Duodenal mucosa (tissue), 2 donors: ENCODE measurements around the gene AGO1.
"Not testable (repeated sequence)": the region's sequence is repeated elsewhere in the genome, so short reads cannot be mapped to it uniquely, and the experiment has no call there.

ENCODE experiments used
- H3K27ac ChIP-seq: one replicate; pipeline ENCODE4 v1.7.0; 2013; ENCODE audit warnings: low read depth, low read length
- H3K27me3 ChIP-seq, 2 donors: one replicate each; pipeline ENCODE4 v1.7.0; 2013; ENCODE audit warnings: low read length in 2 of 2, control low read depth in 1 of 2; ENCODE audit not compliant: insufficient read depth in 2 of 2, control insufficient read depth in 1 of 2
- H3K36me3 ChIP-seq, 2 donors: one replicate each; pipeline ENCODE4 v1.7.0; 2013; ENCODE audit warnings: low read length in 2 of 2, control low read depth in 1 of 2; ENCODE audit not compliant: insufficient read depth in 2 of 2, control insufficient read depth in 1 of 2
- H3K4me1 ChIP-seq, 2 donors: one replicate each; pipeline ENCODE4 v1.7.0; 2013; ENCODE audit warnings: low read length in 2 of 2, control low read depth in 1 of 2; ENCODE audit not compliant: insufficient read depth in 2 of 2, control insufficient read depth in 1 of 2
- H3K4me3 ChIP-seq, 2 donors: one replicate each; pipeline ENCODE4 v1.7.0; 2013; ENCODE audit warnings: low read length in 2 of 2, low read depth in 1 of 2
- H3K9ac ChIP-seq, 2 donors: one replicate each; pipeline ENCODE4 v1.7.0; 2013; ENCODE audit warnings: low read length in 2 of 2, low read depth in 1 of 2
- H3K9me3 ChIP-seq, 2 donors: one replicate each; pipeline ENCODE4 v1.7.0; 2013; ENCODE audit warnings: low read length in 2 of 2, control low read depth in 1 of 2; ENCODE audit not compliant: control insufficient read depth in 1 of 2

AGO1 gene

DNA sequence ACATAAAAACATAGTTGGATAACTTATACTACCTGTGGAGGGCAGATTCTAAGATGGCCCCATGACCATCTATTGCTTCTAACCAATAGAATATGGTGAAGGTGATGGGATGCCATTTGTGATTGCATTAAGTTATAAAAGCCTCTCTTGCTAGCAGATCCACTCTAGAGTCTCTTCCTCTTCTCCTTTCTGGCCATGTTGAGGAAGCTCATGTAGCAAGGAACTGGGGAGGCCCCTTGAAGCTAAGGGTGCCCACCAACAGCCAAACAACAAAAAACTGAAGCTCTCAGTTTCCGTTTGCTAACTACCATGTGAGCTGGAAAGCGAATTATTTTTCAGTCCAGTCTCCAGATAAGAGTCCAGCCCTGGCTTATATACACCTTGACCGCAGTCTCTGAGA, 16.0 kb upstream of the AGO1 start:
- no peak overlapping the region for H3K4me3 ChIP-seq
- no peaks in the 10 kb centered on the region for H3K4me1 ChIP-seq
- no peaks in the 10 kb centered on the region for H3K9me3 ChIP-seq
- no peak overlapping the region for H3K27ac ChIP-seq
- H3K36me3 ChIP-seq, result no peaks in the 10 kb centered on the region
- H3K9ac ChIP-seq, result no peak overlapping the region
- H3K27me3 ChIP-seq, result no peaks in the 10 kb centered on the region

DNA sequence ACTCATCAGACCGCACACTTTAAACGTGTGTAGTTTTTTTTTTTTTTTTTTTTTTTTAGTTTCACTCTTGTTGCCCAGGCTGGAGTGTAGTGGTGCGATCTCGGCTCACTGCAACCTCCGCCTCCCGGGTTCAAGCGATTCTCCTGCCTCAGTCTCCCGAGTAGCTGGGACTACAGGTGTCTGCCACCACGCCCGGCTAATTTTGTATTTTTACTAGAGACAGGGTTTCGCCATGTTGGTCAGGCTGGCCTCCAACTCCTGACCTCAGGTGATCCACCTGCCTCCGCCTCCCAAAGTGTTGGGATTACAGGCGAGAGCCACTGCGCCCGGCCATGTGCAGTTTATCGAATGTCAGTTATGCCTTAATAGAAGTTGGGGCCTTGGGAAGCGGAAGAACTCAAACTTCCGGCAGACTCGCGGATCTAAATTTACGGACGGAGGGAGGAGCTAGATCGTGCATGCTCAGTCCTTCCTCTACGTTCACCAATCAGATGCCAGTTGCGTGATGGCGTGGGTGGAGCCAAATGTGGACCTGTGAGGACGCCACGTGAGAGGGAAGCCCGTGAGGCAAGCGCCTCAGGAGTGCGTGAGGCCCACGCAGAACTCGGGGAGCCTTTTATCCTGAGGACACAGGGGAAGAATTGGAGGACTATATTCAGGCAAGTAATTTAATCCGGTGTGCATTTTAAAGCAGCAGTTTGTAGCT, 13.6 kb upstream of the AGO1 start:
- H3K4me3 ChIP-seq, H3K4me1 ChIP-seq, H3K9ac ChIP-seq, H3K36me3 ChIP-seq, H3K9me3 ChIP-seq, H3K27me3 ChIP-seq, H3K27ac ChIP-seq: not testable (repeated sequence)

DNA sequence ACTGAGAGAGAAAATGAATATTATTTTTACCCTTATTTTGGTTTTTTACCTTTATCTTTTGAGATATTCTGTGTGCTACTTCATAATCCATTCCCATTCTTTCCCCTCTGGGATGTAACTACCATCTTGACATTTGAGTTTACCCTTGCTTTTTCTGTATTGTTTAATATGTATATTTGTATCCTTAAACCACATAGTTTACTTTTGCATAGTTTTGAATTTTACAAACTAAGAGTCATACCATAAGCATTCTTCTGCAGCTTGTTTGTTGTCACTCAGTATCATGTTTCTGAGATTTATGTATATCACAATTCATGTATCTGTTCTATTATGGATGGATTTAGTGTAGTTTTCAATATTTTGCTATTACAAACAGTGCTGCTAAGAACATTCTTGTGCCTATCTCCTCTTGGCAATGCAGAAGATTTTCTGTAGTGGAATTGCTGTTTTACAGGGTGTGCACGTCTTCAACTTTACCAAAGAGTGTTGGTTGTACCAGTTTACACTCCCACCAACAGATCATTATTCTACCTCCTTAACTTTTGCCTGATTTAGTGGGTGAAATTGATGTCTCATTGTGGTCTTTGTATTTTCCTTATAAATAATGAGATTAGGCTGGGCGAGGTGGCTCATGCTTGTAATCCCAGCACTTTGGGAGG, 12.2 kb upstream of the AGO1 start:
- Histone ChIP-seq H3K4me1 (no peaks in the 10 kb centered on the region), H3K27me3 (no peaks in the 10 kb centered on the region), H3K9ac (no peak overlapping the region), H3K36me3 (no peaks in the 10 kb centered on the region), H3K27ac (no peak overlapping the region), H3K4me3 (no peak overlapping the region), H3K9me3 (no peaks in the 10 kb centered on the region)

DNA sequence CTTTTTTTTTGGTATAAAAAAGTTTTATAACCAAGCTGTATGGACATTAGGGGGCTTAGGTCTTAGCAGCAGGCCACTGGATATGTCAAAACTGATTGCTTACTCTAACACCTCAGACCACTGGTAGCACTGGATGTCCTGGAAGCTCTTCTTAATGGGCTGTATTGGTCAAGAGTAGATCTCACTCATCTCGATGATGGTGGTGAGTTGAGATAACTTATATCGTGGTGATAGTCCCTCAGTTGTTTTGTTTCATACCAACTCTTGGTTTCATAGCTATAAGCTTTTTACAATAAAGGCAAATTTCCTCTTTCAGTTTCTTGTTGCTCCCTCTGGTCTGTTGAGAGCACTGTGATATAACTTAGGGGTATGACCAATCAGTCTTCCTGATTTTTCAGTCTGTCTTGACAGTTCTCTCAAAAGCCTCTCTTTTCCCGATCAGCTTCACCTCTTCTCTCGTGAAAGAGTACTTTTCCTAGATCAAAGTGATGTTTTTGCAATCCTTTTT, 9.7 kb upstream of the AGO1 start:
- Histone ChIP-seq H3K27me3 (no peaks in the 10 kb centered on the region), H3K9me3 (no peaks in the 10 kb centered on the region), H3K27ac (no peak overlapping the region), H3K4me1 (no peaks in the 10 kb centered on the region), H3K36me3 (no peaks in the 10 kb centered on the region), H3K4me3 (no peak overlapping the region), H3K9ac (no peak overlapping the region)

DNA sequence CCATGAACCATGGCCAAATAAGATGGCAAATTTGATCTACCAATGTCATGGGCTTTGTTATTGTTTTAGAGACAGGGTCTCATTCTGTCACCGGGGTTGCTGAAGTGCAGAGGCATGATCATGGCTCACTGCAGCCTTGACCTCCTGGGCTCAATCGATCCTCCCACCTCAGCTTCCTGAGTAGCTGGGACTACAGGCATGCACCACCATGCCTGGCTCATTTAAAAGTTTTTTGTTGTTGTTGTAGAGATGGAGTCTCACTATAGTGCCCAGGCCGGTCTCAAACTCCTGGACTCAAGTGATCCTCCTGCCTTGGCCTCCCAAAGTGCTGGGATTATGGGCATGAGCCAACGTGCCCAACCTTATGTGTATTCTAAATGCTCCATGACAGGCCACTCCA, 8.9 kb upstream of the AGO1 start:
- not testable (repeated sequence) for H3K9ac ChIP-seq, H3K4me1 ChIP-seq, H3K4me3 ChIP-seq, H3K9me3 ChIP-seq, H3K27ac ChIP-seq, H3K27me3 ChIP-seq, H3K36me3 ChIP-seq

DNA sequence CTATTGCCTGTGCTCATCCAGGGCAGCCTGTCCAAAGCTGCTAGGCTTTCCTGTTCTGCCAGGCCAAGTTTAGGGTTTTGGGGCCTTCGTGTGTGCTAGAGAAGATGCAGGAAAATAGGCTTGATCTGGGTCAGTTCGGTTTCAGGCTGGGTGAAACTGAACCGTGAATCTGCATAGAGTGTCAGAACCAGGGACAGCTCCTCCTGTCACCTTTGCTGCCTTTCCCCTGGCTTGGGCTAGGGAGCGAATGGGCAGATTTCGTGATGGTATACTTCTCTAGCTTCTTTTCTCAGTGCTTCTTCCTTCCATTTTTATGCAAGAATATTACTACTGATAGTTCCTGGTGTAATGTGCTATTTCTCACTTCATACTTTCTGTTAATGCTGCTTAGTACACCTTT, 6.0 kb upstream of the AGO1 start:
- Histone ChIP-seq H3K9ac (no peak overlapping the region), H3K4me3 (no peak overlapping the region), H3K36me3 (no peaks in the 10 kb centered on the region), H3K4me1 (peaks cover 0 to 10% of the 10 kb centered on the region in 2 donors), H3K27me3 (no peaks in the 10 kb centered on the region), H3K27ac (no peak overlapping the region), H3K9me3 (no peaks in the 10 kb centered on the region)

DNA sequence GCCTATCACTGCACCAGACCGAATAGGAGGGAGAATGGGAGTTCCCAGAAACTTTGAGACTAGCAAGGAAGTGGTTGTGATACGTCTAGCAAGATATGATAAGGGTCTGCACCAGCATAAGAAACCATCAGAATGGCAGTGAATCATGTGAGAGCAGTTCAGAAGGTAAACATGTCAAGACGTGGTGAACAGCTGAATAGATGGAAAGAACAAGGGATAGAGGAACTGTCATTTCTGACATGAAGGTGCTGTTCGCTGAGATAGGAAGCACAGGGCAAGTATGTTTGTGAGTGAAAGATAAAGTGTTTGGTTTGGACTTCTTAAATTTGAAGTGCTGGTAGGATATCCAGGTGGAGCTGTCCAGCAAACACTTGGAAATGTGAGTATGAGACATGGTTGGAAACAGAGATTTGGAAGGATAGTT, 1.1 kb upstream of the AGO1 start:
- H3K9me3 ChIP-seq, result no peaks in the 10 kb centered on the region
- H3K4me3 ChIP-seq, result no peak overlapping the region
- H3K27me3 ChIP-seq, result no peaks in the 10 kb centered on the region
- H3K4me1 ChIP-seq, result peaks cover 24 to 41% of the 10 kb centered on the region in 2 donors
- no peak overlapping the region for H3K27ac ChIP-seq
- H3K9ac ChIP-seq, result no peak overlapping the region
- H3K36me3 ChIP-seq, result no peaks in the 10 kb centered on the region

DNA sequence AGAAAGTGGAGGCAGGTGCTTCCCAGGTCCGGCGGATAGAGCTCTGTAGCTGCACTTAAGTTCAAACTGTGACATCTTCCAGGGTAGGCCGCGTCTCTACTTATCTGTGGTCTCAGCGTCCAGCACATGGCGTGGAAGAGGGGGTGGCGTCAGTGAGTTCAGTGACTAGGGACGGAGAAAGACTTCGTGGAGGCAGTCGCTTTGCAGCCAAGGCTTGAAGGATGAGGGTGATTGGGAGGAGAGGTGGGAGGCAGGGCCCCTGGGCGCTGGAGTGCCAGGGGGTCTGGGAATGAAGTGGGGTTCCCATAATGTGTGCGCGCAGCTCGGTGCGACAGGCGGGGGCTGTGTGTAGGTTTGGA, 444 bp upstream of the AGO1 start:
- peak overlapping the region in 1 of 2 donors; percentile 50 for H3K4me3 ChIP-seq
- peaks cover 31 to 48% of the 10 kb centered on the region in 2 donors for H3K4me1 ChIP-seq
- H3K27ac ChIP-seq, result no peak overlapping the region
- no peaks in the 10 kb centered on the region for H3K9me3 ChIP-seq
- H3K27me3 ChIP-seq, result no peaks in the 10 kb centered on the region
- H3K36me3 ChIP-seq, result no peaks in the 10 kb centered on the region
- H3K9ac ChIP-seq, result no peak overlapping the region

DNA sequence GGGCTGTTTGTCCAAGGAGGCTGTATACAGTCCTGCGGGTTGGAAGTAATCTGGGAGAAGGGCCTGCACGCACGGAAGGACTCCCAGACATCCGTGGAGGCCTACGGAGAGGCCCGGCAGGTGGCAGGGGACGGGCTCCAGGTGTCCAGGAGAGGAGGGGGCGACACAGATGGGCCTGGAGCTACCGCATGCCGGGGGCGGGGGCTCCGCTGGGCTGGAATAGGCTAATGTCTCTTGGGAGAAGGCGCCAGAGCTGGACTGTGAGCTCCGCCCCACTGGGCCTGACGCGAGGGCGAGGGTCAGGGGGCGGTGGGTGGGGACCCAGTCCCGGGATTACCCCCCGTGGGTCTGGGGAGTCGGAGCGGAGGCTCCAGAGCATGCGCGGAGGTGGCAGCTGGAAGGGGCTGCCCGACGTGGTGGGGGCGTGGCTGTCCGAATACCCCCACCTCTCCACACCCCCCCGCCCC, 659 bp downstream of the AGO1 start:
- Histone ChIP-seq H3K27me3 (no peaks in the 10 kb centered on the region), H3K4me3 (peak overlapping the region; percentile 95 to 99), H3K4me1 (peaks cover 35 to 58% of the 10 kb centered on the region in 2 donors), H3K36me3 (no peaks in the 10 kb centered on the region), H3K9ac (peak overlapping the region; percentile 96 to 99), H3K27ac (peak overlapping the region; percentile 74), H3K9me3 (no peaks in the 10 kb centered on the region)

DNA sequence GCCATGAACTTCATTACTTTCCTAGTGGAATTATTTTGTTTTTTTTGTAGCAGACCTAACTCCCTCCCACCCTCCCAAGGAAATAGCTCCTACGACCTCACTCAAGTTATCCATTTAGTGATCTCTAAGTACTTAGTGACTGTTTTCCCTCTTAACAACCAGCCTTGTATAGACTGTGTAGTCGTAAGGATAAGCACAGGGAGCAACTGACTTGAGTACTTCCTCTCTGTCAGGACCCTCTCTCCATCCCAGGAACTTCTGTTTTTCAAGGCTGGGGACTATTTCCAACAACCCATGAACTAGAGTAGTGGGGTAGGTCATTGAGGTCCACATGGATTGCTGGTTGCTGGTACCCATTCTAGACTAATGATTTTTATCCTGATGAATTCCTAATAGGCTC, 1.9 kb downstream of the AGO1 start:
- Histone ChIP-seq H3K4me3 (no peak overlapping the region), H3K27me3 (no peaks in the 10 kb centered on the region), H3K36me3 (peaks cover 0 to 6% of the 10 kb centered on the region in 2 donors), H3K27ac (no peak overlapping the region), H3K9ac (no peak overlapping the region), H3K4me1 (peaks cover 35 to 56% of the 10 kb centered on the region in 2 donors), H3K9me3 (no peaks in the 10 kb centered on the region)
